HCT116 (cell line): ENCODE results near the gene DHRS4.

ENCODE experiments used
- EGR1 ChIP-seq: IDR thresholded peaks from 2 replicates; pipeline ENCODE4 v1.6.1; 2012; ENCODE audit warnings: low read depth
- EZH2 ChIP-seq: fragments of 200-600 bp; sonication (generic); IDR thresholded peaks from 2 replicates; pipeline ENCODE4 v1.6.1; 2017; ENCODE audit warnings: antibody characterized with exemption, mixed run types
- SIN3A ChIP-seq: IDR thresholded peaks from 2 replicates; pipeline ENCODE4 v1.6.1; 2012; ENCODE audit warnings: low read depth
- SP1 ChIP-seq: IDR thresholded peaks from 2 replicates; pipeline ENCODE4 v1.6.1; 2012; ENCODE audit warnings: low read depth
- SRF ChIP-seq: IDR thresholded peaks from 2 replicates; pipeline ENCODE4 v1.6.1; 2012; ENCODE audit warnings: low read depth
- TCF7L2 ChIP-seq: IDR thresholded peaks from 2 replicates; pipeline ENCODE4 v1.7.0; 2011; ENCODE audit warnings: borderline replicate concordance, inconsistent platforms; ENCODE audit not compliant: insufficient read depth, insufficient read length; ENCODE audit errors: extremely low read depth
- TF ChIP-seq, protein P1 (sequence below), 3 experiments: fragments of 200-600 bp in 1 of 3; sonication (generic) in 1 of 3; IDR thresholded peaks in 2 of 3; conservative IDR thresholded peaks in 1 of 3; 2 replicates each; pipeline ENCODE4 v1.5.1; 2012 to 2017; ENCODE audit warnings: low read depth in 2 of 3, low read length in 2 of 3, antibody characterized with exemption in 1 of 3, borderline replicate concordance in 1 of 3, control low read depth in 1 of 3, mild to moderate bottlenecking in 1 of 3, mixed read lengths in 1 of 3, mixed run types in 1 of 3, moderate library complexity in 1 of 3; ENCODE audit not compliant: insufficient read depth in 1 of 3
- TF ChIP-seq, protein P2 (sequence below): IDR thresholded peaks from 2 replicates; pipeline ENCODE4 v1.6.1; 2012

DNA sequence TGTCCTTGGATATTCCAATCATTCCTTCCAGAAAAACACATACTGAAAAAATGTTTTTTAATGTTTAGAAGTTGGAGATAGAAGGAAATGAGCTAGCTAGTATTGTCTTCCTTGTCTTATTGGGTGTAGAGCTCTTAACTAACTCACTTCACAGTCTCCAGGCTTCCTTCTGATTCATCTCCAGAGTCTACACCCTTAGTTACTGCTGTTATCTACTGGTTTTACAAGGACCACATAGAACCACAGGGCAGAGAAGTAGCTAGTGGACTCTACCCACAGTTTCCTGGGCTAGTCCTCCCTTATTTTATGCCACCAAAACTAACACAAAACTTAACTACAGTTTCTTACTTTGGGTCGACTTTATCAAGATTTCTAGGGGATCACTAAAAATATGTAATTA, 31.0 kb upstream of the DHRS4 start:
- no peak for TF ChIP-seq SRF
- no peak for TF ChIP-seq SIN3A
- TF ChIP-seq, protein P1, sequence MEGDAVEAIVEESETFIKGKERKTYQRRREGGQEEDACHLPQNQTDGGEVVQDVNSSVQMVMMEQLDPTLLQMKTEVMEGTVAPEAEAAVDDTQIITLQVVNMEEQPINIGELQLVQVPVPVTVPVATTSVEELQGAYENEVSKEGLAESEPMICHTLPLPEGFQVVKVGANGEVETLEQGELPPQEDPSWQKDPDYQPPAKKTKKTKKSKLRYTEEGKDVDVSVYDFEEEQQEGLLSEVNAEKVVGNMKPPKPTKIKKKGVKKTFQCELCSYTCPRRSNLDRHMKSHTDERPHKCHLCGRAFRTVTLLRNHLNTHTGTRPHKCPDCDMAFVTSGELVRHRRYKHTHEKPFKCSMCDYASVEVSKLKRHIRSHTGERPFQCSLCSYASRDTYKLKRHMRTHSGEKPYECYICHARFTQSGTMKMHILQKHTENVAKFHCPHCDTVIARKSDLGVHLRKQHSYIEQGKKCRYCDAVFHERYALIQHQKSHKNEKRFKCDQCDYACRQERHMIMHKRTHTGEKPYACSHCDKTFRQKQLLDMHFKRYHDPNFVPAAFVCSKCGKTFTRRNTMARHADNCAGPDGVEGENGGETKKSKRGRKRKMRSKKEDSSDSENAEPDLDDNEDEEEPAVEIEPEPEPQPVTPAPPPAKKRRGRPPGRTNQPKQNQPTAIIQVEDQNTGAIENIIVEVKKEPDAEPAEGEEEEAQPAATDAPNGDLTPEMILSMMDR (IDR thresholded peaks at IDR 0.05 in 2 of 3, conservative IDR thresholded peaks at IDR 0.05 in 1 of 3; ENCODE audit: borderline replicate concordance in 1 of 3, insufficient read depth in 1 of 3, low read depth in 2 of 3, low read length in 2 of 3) = no peak
- no peak for TF ChIP-seq EGR1
- no peak for TF ChIP-seq EZH2
- TF ChIP-seq, protein P2, sequence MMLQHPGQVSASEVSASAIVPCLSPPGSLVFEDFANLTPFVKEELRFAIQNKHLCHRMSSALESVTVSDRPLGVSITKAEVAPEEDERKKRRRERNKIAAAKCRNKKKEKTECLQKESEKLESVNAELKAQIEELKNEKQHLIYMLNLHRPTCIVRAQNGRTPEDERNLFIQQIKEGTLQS = no peak
- no peak for TF ChIP-seq TCF7L2
- TF ChIP-seq SP1 = no peak
